ENCODE measurements around the gene CCL23.

Gene CCL23

GRCh38 chr17:35991075-35991474 is 26.7 kb downstream of the CCL23 start:
- Histone ChIP-seq H3K36me3 (no peaks in the 10 kb centered on the region), H3K27me3 (ENCODE audit: insufficient read depth, low read depth, severe bottlenecking) (no peaks in the 10 kb centered on the region), H3K4me3 (ENCODE audit: low read depth, low read length) (no peak overlapping the region), H3K27ac (no peak overlapping the region), H3K9me3 (ENCODE audit: severe bottlenecking) (no peaks in the 10 kb centered on the region)
- TF ChIP-seq, protein P1, sequence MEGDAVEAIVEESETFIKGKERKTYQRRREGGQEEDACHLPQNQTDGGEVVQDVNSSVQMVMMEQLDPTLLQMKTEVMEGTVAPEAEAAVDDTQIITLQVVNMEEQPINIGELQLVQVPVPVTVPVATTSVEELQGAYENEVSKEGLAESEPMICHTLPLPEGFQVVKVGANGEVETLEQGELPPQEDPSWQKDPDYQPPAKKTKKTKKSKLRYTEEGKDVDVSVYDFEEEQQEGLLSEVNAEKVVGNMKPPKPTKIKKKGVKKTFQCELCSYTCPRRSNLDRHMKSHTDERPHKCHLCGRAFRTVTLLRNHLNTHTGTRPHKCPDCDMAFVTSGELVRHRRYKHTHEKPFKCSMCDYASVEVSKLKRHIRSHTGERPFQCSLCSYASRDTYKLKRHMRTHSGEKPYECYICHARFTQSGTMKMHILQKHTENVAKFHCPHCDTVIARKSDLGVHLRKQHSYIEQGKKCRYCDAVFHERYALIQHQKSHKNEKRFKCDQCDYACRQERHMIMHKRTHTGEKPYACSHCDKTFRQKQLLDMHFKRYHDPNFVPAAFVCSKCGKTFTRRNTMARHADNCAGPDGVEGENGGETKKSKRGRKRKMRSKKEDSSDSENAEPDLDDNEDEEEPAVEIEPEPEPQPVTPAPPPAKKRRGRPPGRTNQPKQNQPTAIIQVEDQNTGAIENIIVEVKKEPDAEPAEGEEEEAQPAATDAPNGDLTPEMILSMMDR (IDR thresholded peaks at IDR 0.05; ENCODE audit: low read depth, low read length): no peak
- DNase-seq: no peak

- no peak overlapping the region for H3K4me3 ChIP-seq (ENCODE audit: low read depth, low read length)
- H3K36me3 ChIP-seq: no peaks in the 10 kb centered on the region
- TF ChIP-seq, protein P1 (IDR thresholded peaks at IDR 0.05; ENCODE audit: low read depth, low read length): no peak
- no peak overlapping the region for H3K27ac ChIP-seq
- DNase-seq: no peak
- H3K27me3 ChIP-seq (ENCODE audit: insufficient read depth, low read depth, severe bottlenecking): no peaks in the 10 kb centered on the region
- no peaks in the 10 kb centered on the region for H3K9me3 ChIP-seq (ENCODE audit: severe bottlenecking)
These were observed 29.6 kb downstream of the CCL23 start for GRCh38 chr17:35988164-35988563.

- Histone ChIP-seq H3K4me3 (ENCODE audit: low read depth, low read length) (no peak within 1 kb of the TSS), H3K27me3 (ENCODE audit: insufficient read depth, low read depth, severe bottlenecking) (no peaks in the 10 kb centered on the region), H3K27ac (no peak within 1 kb of the TSS), H3K36me3 (no peaks in the 10 kb centered on the region), H3K9me3 (ENCODE audit: severe bottlenecking) (no peaks in the 10 kb centered on the region)
- DNase-seq: no peak
- TF ChIP-seq, protein P1 (IDR thresholded peaks at IDR 0.05; ENCODE audit: low read depth, low read length): no peak
These were observed 31.1 kb downstream of the CCL23 start, which contains the start of gene CCL14 for GRCh38 chr17:35986643-35987042. CCL14 (minus strand) TSS chr17:35986729; CDS start chr17:35986649, 80 bp downstream.

DNA sequence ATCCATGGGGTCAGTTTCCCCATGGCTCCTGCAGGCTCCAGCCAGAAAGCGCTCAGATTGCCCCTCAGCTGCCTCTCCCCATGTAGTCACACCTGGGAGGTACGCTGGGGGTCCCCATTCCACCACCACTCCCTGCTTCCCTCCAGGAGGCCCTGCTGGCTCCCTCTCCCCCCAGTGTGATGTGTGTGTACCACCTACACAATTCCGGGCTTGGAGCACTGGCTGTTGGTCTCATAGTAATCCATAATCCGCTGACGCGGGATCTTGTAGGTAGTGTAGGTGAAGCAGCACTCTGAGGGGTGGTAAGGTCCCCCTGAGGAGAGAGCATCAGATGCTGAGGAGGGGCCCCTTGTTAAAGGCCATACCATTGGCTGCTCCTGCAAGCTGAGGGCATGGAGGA is 33.6 kb downstream of the CCL23 start:
- TF ChIP-seq, protein P1 (IDR thresholded peaks at IDR 0.05; ENCODE audit: low read depth, low read length): no peak

GRCh38 chr17:35982409-35983191 is 35.2 kb downstream of the CCL23 start:
- no peak overlapping the region for H3K4me3 ChIP-seq (ENCODE audit: low read depth, low read length)
- DNase-seq: no peak
- H3K9me3 ChIP-seq (ENCODE audit: severe bottlenecking): no peaks in the 10 kb centered on the region
- H3K27ac ChIP-seq: no peak overlapping the region
- TF ChIP-seq, protein P1 (IDR thresholded peaks at IDR 0.05; ENCODE audit: low read depth, low read length): no peak
- no peaks in the 10 kb centered on the region for H3K36me3 ChIP-seq
- no peaks in the 10 kb centered on the region for H3K27me3 ChIP-seq (ENCODE audit: insufficient read depth, low read depth, severe bottlenecking)

More for the DNA sequence above, 33.6 kb downstream of the CCL23 start:
- H3K27me3 ChIP-seq (ENCODE audit: insufficient read depth, low read depth, severe bottlenecking): no peaks in the 10 kb centered on the region
- no peaks in the 10 kb centered on the region for H3K9me3 ChIP-seq (ENCODE audit: severe bottlenecking)
- no peak for DNase-seq
- no peak overlapping the region for H3K4me3 ChIP-seq (ENCODE audit: low read depth, low read length)
- no peaks in the 10 kb centered on the region for H3K36me3 ChIP-seq
- H3K27ac ChIP-seq: no peak overlapping the region

Measured in WERI-Rb-1 (cell line).